GM21423 (cell line): Measurements from ENCODE around the gene DNM3.

Source experiments
- ATAC-seq: cut with Tn5 transposase; IDR thresholded peaks from one replicate; pipeline ENCODE4 v1.9.1; 2021; ENCODE audit warnings: mild to moderate bottlenecking, moderate library complexity; ENCODE audit not compliant: unreplicated experiment

Gene DNM3

DNA sequence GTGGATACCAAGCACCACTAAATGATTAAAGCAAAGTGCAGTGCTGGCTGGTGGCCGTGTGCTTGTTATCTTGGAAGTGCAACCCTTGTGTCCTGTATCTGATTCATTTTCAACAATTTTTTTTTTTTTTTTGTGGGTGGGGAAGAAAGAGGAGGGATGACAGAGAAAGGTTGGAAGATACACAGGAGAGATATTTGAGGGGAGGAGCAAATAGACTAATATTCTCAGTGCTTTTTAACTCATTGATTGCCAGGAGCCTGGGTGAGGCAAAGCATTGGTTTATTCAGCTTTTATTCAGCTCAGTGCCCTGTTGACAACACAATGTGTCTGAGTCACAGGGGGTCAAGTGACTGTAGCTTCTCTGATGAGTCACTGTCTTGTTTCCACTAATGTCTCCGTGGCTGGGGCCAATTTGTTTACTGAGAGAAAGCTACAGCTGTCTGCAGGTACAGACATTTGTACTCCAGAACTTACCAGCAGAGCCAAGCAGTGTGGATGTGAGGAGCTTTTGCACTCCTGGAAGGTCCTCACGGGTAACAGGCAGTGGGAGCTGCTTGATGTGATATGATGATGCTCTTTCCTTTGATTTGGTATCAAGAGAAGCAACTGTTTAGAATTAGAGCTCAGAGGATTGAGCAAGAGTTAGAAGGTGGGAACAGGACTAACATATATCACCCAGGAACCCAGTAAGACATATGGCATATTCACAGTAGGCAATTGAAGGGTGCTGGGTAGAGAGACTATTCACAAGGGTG lies 23.6 kb upstream of the DNM3 start:
- peak; percentile 76 for ATAC-seq

GRCh38 chr1:171819946-171820345 lies 21.4 kb upstream of the DNM3 start:
- ATAC-seq = no peak

- no peak for ATAC-seq
These were observed 14.3 kb upstream of the DNM3 start for GRCh38 chr1:171826973-171827372.

DNA sequence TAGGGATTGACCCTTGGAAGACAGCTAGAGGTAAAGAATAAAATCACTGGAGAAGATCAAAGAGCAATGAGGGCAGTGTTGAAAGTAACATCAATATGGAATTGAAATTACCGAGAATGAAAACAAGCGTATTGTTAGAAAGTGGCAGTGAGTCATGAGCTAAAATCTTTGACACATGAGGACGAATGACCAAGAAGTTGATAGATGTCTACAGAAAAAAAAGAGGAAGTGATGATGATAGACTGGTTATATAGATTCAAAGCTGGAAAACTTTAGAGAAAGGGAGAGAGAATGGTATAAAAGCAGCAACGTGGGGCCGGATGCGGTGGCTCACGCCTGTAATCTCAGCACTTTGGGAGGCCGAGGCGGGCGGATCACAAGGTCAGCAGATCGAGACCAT lies 12.5 kb upstream of the DNM3 start:
- ATAC-seq = no peak

DNA sequence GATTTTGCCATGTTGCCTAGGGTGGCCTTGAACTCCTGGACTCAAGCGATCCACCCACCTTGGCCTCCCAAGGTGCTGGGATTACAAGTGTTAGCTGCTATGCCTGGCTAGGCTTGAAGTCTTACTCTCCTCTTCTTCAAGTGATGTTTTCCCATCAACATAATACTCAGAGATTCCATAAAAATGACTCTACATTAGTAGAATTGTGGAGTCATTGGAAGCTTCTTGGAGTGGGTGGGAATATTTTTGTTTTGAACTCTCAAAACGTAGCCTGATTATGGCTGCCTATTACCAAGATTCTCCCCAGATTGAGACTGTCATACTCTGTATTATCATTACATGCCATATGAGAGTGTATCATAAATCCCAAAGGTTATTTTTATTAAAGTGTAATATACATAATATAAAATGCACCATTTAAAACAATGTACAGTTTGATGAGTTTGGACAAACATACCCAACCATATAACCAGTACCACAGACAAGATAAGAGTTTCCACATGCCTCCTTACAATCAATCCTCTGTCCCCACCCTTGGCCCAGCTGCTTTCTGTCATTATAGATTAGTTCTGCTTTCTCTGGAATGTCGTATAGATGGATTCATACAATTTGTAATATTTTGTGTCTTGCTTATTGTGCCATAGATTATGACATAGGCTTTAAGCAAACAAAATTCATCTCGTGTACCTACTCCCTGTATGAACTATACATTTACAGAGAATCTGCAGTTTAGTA lies 8.0 kb upstream of the DNM3 start:
- no peak for ATAC-seq

DNA sequence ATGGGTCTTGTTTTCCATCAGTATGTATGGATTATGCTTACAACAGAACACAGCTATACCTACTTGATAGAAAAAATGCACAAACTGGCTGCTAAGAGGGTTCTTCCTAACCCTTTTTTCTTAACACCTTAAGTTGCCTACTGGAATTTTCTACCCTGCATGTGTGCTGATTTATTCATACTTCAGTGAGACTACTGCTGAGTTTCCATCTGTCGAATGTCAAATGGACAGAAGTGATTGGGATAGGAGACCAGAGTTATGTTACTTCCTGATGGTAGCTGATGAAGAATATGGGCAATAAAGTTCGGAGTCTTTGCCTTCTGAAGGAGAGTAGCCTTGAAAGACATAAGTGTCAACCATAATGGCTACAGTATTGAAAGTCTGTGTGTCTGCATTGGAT lies 6.5 kb upstream of the DNM3 start:
- no peak for ATAC-seq

GRCh38 chr1:171835891-171836290 lies 5.4 kb upstream of the DNM3 start:
- ATAC-seq = no peak

DNA sequence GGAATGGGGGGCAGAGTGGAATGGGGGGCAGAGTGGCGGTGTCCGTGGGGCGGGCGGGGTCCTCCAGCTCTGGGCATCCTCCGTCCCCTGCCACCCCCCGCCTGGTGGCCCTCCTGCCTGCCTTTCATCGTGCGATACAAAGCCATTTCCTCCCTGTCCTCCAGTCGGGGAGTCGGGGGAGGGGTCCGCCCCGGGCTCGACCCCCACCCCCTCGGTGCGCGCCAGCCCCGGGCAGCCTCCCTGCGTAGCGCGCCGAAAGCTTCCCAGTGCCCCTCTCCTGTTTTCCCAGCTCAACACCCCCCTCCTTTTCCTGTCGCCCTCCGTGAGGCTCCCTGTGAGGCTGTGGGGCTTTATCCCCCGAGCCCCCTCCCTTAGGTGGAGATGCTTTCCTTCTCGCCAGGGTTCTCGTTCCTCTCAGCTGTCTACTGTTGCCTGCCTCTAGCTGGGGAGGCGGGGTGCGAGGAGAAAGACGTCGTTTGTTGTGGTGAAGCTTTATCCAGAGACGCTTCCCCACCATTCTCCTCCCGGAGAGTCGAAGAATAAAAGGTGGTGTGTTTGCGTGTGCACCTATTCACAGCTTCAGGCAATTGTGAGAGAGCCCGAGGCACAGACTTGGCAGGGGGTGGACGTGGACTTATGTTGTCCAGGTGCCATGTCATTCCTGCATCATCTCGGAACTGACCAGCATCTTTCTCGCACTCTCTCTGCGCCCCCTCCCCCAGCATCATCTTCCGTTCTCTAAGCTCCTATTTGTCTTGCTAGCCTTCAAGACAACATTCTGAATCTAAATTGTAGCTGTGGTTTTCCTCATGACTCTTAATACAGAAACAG lies 848 bp downstream of the DNM3 start:
- ATAC-seq = no peak

DNA sequence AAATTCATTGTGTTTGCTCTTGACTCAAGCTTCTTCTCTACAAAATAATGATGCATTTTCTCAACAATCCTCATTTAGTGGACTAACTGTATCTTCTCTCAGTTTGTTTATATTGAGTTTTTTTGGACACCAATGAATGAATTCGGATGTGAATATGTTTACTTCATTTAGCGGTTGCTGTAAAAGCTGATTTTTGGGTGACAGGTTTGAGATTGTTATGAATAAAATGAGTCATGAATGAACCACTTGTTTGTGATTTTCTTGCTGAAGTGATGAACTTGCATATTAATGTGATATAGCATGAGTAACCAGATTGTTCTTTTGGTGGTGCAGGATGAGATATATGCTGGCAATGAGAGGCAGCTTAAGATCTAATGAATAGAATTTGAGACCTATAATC lies 3.1 kb downstream of the DNM3 start:
- no peak for ATAC-seq

GRCh38 chr1:171845998-171846397 lies 4.7 kb downstream of the DNM3 start:
- no peak for ATAC-seq

GRCh38 chr1:171849245-171849898 lies 8.1 kb downstream of the DNM3 start:
- ATAC-seq = no peak

GRCh38 chr1:171850651-171851350 lies 9.5 kb downstream of the DNM3 start:
- ATAC-seq = no peak

DNA sequence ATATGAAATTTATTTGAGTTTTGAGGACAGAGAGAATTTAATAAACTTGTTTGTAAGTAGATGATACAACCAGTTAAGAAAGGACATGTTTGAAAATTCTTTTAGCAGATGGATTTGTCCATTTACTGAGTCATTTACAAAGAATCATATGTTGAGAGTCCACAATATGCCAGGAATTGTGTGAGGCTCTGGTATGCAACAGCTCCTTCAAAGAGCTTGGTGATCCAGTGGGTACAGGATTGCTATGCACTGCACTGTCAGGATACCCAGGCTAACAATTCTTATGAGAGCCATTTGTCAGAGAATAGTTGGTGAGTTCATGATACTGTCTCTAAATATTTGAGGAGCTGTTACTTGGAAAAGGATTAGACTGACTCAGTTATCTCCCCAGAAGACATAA lies 11.0 kb downstream of the DNM3 start:
- ATAC-seq = no peak

- no peak for ATAC-seq
These were observed 14.1 kb downstream of the DNM3 start for GRCh38 chr1:171855381-171855780.

DNA sequence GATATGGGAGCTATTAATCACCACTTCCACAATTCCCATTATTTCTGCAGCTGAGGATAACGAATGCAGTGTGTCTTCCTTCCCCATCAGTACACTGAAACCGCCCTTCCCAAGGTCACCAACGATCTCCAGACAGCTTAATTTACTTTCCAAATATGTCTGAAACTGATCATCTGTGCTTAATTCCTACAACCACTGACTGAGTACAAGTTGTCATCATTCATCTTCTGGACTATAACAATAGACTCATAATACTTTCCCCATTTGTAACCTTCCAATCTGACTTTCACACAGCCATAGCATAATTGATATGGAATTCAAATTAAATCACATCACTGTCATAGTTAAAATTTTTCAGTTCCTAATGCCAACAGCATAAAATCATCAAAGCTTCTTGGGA lies 17.4 kb downstream of the DNM3 start:
- no peak for ATAC-seq

DNA sequence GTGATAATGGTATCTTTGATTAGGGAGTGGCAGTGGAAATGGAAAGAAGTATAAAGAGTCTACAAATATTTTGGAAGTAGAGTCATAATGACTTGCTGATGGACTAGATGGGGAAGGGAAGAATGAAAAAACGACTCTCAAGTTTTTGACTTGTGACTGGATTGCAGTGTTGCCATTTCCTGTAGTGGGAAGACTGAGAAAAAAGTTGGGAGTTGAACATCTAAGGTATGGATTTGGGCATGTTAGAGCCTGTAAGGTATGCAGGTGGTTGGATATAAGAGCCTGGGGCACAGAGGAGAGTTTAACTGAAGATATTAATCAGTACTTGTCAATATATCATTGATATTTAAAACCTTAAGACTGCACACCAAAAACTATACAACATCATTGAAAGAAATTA lies 19.4 kb downstream of the DNM3 start:
- ATAC-seq = no peak

DNA sequence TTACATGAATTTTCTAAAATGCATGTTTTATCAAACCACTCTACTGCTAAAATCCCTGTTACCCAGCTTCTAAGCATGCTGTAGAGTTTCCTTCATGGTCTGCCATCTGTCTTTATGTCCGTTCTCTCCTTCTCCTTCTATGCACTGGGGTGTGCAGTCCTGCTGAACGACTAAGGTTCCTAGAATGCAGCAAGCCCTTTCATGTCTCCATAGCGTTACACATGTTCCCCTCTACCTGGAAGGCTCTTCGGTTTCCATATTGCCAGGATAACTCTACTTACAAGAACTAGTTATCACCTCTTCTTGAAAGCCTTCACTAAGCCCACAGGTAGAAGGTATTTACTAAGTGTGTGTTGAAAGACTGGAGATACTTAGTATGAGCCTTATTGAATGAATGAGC lies 22.2 kb downstream of the DNM3 start:
- ATAC-seq = no peak

DNA sequence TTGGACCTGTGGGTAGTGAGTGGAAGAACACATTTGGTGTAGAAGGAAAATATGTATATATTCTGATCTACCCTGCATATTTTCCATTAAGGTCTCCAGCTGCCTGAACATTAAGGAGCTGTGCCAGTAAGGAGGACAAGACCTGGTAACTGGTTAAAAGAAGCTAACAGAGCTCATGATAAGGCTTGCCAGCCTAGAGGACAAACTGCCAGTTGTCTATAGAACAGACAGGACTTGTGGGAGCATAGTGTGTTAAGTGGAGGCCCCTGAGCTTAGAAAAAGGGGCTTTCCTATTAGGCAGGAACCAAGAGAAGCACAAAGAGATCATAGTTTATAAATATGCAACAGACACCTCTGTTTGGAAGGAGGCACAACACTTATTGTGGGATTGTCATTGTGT lies 23.0 kb downstream of the DNM3 start:
- no peak for ATAC-seq

DNA sequence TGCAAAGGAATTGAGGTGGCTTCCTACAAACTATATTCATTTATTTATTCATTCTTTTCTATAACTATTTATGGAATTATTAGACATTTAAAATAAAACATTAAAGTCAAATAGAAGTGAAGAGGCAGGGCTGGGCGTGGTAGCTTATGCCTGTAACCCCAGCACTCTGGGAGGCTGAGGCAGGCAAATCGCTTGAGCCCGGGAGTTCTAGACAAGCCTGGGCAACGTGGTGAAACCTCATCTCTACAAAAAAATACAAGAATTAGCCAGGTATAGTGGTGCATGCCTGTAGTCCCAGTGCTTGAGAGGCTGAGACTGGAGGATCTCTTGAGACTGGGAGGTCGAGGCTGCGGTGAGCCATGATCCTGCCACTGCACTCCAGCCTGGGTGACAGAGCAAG lies 23.8 kb downstream of the DNM3 start:
- ATAC-seq = no peak

DNA sequence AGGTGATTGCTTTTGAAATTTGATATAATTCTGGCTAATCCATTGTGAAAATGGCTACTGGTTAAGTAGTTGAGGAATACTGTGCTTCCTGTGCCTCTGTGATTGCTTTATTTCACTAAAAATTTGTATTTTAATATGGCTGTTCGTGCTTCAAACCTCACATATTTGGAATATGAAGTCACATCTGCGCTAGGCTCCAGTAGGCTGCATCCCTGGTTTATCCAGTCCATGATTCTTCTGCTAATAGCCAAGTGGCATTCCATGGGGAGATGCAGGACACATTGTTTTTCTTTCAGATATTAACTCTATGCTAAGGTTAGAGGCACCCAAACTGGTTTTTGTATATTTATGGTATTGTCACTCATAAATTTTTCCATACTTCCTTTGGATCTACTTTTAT lies 25.9 kb downstream of the DNM3 start:
- no peak for ATAC-seq
